GM12873 (cell line): ENCODE measurements around the gene HTD2.

ENCODE experiments used
- TF ChIP-seq, protein P1 (sequence below): IDR thresholded peaks from 2 replicates; pipeline ENCODE4 v1.5.1; 2012; ENCODE audit warnings: low read depth, mild to moderate bottlenecking, moderate library complexity, low read length, control low read depth; ENCODE audit not compliant: insufficient read depth; ENCODE audit errors: missing control alignments

HTD2 gene

DNA sequence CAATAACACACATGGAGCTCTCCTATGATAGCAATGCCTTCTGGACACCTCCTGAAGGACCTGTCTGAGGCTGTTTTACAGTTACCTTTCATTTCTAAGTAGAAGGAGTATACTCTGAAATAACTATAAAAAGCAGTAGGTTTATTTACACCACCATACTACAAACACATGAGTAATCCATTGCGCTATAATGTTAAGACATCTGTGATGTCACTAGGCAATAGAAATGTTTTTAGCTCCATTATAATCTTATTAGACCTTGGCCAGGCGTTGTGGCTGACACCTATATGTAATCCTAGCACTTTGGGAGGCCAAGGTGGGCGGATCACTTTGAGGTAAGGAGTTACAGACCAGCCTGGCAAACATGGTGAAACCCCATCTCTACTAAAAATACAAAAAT is 51.1 kb downstream of the HTD2 start:
- TF ChIP-seq, protein P1, sequence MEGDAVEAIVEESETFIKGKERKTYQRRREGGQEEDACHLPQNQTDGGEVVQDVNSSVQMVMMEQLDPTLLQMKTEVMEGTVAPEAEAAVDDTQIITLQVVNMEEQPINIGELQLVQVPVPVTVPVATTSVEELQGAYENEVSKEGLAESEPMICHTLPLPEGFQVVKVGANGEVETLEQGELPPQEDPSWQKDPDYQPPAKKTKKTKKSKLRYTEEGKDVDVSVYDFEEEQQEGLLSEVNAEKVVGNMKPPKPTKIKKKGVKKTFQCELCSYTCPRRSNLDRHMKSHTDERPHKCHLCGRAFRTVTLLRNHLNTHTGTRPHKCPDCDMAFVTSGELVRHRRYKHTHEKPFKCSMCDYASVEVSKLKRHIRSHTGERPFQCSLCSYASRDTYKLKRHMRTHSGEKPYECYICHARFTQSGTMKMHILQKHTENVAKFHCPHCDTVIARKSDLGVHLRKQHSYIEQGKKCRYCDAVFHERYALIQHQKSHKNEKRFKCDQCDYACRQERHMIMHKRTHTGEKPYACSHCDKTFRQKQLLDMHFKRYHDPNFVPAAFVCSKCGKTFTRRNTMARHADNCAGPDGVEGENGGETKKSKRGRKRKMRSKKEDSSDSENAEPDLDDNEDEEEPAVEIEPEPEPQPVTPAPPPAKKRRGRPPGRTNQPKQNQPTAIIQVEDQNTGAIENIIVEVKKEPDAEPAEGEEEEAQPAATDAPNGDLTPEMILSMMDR, result no peak

DNA sequence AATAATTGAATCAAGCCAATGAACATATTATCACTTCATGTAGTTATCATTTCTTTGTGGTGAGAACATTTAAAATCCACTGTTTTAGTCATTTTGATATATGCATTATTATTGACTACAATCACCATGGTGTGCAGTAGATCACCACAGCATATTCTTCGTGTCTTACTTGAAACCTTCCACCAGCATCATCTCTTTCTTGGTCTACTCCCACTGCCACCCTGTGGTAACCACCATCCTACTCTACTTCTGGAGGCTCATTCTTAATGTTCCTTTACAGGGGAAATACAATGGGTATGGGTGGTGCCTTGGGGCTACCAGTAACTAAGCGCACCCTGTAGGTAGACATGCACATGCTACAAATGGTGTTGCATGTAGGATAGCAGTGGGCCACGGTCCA is 51.8 kb downstream of the HTD2 start:
- TF ChIP-seq, protein P1, result no peak

DNA sequence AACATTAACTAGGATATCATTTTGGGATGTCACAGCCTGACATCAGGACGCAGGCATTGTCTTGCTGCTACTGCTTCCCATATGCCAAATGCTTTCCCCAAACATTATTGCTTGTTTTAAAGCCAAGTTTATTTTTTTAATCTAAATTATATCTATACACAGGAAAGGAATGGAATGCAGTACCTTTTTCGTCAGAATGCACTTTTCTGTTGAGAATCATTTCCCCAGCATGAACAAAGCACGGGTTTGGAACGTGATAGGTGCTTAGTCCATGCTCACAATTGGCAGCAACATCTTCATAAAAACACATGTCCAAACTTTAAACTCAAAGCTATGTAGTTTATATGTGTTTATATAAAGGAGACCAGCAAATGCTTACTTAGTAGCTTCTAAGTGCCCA is 52.5 kb downstream of the HTD2 start:
- TF ChIP-seq, protein P1, result no peak

DNA sequence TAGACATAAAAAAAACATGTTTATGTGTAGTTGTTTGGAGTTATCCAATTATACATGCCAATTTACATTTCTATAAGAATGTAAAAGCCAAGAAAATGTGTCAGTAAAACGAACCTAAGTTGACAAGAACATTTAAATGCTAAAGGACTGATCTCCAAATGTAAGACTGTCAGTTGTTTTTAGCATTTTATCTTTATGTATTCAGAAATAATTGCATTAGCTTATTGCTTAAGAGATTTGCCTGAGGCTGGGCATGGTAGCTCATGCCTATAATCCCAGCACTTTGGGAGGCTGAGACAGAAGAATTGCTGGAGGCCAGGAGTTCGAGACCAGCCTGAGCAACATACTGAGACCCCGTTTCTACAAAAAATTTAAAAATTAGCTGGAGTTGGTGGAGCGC is 53.3 kb downstream of the HTD2 start:
- TF ChIP-seq, protein P1, result no peak

DNA sequence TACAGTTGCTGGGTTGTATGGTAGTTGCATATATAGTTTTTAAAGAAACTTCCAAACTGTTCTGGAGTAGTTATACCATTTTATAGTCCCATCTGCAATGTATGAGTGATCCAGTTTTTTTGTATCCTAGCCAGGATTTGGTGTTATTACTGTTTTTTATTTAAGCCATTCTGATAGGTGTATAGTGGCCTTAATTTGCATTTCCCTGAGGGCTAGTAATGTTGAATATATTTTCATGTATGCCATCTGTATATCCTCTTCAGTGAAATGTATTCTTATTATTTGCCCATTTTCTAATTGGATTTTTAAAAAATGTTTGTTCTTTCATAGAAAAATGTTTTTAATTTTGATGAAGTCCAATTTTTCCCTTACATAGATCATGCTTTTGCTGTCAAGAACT is 55.5 kb downstream of the HTD2 start:
- TF ChIP-seq, protein P1, result no peak

DNA sequence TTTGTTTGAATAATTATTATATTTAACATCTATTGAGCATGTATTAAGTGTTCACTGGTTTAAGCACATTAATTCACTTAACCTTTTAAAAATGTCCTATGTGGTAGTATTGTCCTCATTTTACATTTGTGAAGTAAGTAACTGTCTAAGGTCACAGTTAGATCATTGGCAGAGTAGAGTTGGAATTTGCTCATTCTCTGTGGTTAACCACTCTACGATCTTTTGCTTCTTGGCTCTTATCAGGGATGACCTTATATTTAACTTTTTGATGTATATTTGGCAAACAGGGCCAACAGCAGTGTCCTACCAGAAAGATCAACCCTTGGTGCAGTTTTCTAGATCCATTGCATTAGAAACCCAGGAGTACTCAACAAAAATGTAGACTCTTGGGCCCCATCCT is 60.4 kb downstream of the HTD2 start:
- TF ChIP-seq, protein P1, result no peak

DNA sequence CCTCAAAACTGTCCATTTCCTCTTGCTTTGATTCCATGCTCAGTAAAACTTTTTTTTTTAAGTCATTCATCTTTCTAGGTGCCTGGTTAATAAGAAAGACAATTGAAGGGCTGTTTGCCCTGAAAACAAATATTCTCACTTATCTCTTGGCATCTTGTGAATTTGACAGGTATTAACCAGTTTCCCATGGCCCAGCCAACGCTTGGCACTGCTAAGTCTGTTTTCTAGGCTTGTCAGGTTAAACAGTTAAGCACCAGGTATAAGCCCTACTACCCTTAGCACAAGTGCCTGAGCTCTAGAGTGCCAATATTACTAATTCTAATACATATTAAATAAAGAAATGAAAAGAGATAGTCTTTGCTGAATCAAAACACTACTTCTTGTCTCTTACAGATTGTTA is 62.7 kb downstream of the HTD2 start:
- TF ChIP-seq, protein P1, result no peak
